NCI-H345 treated with DMSO at 0.1 percent for 48 hours (cell line): ENCODE results near the gene CRISPLD2.

Experiments
- DNase-seq: peaks from one replicate; lab custom pipeline; 2025; ENCODE audit not compliant: unreplicated experiment; lab: John Stamatoyannopoulos, UW

Gene CRISPLD2

DNA sequence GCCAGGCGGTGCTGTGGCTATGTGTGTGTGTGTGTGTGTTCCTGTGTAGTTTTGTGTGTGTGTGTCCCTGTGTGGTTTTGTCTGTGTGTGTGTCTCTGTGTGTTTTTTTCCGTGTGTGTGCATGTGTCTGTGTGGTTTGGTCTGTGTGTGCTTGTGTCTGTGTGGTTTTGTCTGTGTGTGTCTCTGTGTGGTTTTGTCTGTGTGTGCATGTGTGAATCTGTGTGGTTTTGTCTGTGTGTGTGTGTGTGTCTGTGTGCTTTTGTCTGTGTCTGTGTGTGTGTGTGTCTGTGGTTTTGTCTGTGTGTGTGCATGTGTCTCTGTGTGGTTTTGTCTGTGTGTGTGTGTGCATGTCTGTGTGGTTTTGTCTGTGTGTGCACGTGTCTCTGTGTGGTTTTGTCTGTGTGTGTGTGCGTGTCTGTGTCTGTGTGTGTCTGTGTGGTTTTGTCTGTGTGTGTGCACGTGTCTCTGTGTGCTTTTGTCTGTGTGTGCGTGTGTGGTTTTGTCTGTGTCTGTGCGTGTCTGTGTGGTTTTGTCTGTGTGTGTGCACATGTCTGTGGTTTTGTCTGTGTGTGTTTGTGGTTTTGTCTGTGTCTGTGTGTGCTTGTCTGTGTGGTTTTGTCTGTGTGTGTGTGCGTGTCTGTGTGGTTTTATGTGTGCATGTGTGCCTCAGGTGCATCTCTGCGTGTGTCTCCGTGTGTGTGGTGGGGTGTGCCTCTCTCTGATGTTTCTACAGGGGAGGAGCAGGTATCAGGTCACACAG is 129.2 kb downstream of the CRISPLD2 start:
- no peak for DNase-seq

GRCh38 chr16:84949772-84950436 is 130.1 kb downstream of the CRISPLD2 start:
- no peak for DNase-seq

DNA sequence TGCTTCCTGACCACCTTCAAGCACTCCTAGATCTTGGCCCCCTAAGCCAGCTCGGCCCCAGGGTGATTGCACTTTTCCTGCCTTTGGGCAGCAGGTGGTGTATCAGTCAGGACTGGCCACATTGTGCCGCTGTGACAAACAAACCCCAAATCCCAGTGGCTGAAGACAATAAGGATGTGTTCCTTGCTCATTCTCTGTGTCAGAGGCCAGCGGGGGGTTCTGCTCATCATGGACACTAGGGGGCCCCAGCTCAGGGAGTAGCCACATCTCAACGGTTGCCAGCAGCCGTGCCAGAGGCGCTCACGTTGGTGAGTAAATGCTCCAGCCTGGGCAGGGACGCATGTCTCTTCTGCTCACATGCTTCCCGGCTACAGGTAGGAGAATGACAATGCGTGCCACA is 131.1 kb downstream of the CRISPLD2 start:
- DNase-seq = no peak

DNA sequence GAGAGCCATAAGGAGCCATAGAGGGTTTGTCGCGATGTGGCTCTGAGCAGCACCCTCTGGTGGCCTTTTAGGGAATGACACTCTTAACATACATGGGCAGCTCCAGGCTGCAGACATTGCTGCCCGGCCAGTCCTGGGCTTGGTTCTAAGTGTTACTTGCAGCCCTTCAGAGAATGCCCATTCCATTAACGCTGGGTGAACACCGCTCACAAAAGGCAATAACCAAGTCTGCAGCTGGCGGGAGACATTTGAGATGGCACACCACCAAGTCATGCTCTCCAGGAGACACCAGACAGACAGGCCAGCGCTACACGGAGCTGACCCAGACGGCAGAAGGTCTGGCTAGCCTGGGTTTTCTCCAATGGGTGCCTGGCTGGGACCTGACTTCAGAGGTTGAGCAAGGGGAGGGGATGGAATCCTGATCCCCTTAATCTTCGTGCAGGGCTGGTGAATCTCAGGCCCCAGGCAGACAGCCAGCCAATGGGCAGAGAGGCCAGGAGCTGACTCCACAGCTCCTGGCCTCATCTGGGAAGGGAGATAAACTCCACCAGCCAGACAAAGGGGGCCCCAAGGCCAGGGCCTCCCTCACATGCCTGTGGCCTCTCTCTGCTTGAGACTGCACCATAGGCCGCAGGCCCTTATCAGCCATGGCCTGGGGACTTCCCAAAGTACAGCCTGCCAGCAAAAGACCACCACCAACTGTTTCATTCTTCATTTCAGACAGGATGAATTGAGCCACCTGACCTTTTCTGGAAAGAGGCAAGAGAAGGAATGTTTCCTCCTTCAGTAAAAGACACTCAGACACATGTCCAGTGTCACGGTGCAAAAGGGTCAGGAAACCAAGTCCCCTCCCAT is 132.8 kb downstream of the CRISPLD2 start:
- peak; percentile 13 for DNase-seq

GRCh38 chr16:84953190-84953746 is 133.5 kb downstream of the CRISPLD2 start:
- DNase-seq = no peak

GRCh38 chr16:84955427-84955826 is 135.6 kb downstream of the CRISPLD2 start:
- DNase-seq = no peak

GRCh38 chr16:84957192-84957591 is 137.4 kb downstream of the CRISPLD2 start:
- no peak for DNase-seq

- DNase-seq = no peak
These were observed 138.0 kb downstream of the CRISPLD2 start for GRCh38 chr16:84957792-84958191.
